Activated CD4-positive, alpha-beta T cell treated with anti-CD3 and anti-CD28 coated beads for 24 hours (primary cell): Measurements from ENCODE around the gene FAM120A.

Experiments
- DNase-seq, 2 donors: peaks; one replicate each; pipeline ENCODE4 v3.0.0-alpha.2; 2020; ENCODE audit warnings: low read depth in 2 of 2

The FAM120A gene

GRCh38 chr9:93594041-93594756, 142.7 kb downstream of the FAM120A start:
- no peak for DNase-seq

- no peak for DNase-seq
Observed at GRCh38 chr9:93595461-93595860, 144.0 kb downstream of the FAM120A start.

GRCh38 chr9:93595861-93596365, 144.4 kb downstream of the FAM120A start:
- DNase-seq = no peak

- no peak for DNase-seq
Observed at GRCh38 chr9:93596399-93596798, 144.9 kb downstream of the FAM120A start.

- DNase-seq = no peak
Observed at GRCh38 chr9:93597142-93597706, 145.7 kb downstream of the FAM120A start.

- DNase-seq = no peak
Observed at GRCh38 chr9:93597871-93598646, 146.6 kb downstream of the FAM120A start.

- no peak for DNase-seq
Observed at GRCh38 chr9:93598647-93599241, 147.3 kb downstream of the FAM120A start.

GRCh38 chr9:93599571-93600403, 148.3 kb downstream of the FAM120A start:
- no peak for DNase-seq

GRCh38 chr9:93600504-93600903, 149.0 kb downstream of the FAM120A start:
- DNase-seq = no peak

GRCh38 chr9:93601063-93601462, 149.6 kb downstream of the FAM120A start:
- DNase-seq = no peak

- DNase-seq = no peak
Observed at GRCh38 chr9:93601666-93602065, 150.2 kb downstream of the FAM120A start.

- DNase-seq = no peak
Observed at GRCh38 chr9:93603011-93603410, 151.5 kb downstream of the FAM120A start.

GRCh38 chr9:93603906-93604326, 152.4 kb downstream of the FAM120A start:
- DNase-seq = no peak

GRCh38 chr9:93606187-93606586, 154.7 kb downstream of the FAM120A start:
- DNase-seq = no peak

GRCh38 chr9:93610206-93610605, 158.7 kb downstream of the FAM120A start:
- no peak for DNase-seq

- DNase-seq = no peak
Observed at GRCh38 chr9:93612052-93612795, 160.7 kb downstream of the FAM120A start.

GRCh38 chr9:93612796-93613154, 161.3 kb downstream of the FAM120A start:
- no peak for DNase-seq

- no peak for DNase-seq
Observed at GRCh38 chr9:93613174-93613573, 161.7 kb downstream of the FAM120A start.

- no peak for DNase-seq
Observed at GRCh38 chr9:93613791-93614190, 162.3 kb downstream of the FAM120A start.

GRCh38 chr9:93614830-93615468, 163.5 kb downstream of the FAM120A start:
- DNase-seq = no peak
